ENCODE results near the gene ZNF322.

DNA sequence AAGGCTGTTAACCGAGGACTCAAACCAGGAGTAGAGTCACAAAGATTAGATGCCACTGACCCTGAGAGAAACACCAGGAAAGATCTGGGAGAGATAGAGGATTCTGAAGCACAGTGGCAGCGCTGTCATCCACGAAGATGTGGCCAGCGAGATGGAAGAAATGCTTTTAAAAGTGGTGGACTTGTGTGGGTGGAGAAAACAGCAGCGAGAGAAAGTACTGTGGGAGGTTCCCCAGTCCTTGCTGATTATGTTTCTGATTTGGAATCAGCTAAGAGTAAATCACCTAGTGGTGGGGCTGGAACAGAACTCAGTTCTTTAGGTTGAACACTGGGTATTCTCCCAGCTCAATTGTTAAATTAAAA is 435 bp upstream of the ZNF322 start:
- TF ChIP-seq POU2F2 (IDR thresholded peaks at IDR 0.05; ENCODE audit: low read depth, low read length) (no peak), POLR2AphosphoS5 (IDR thresholded peaks at IDR 0.05; ENCODE audit: low read depth, low read length) (no peak), POLR2A (IDR thresholded peaks at IDR 0.05; ENCODE audit: low read depth, low read length) (no peak), SPI1 (IDR thresholded peaks at IDR 0.05; ENCODE audit: low read depth, low read length) (no peak), TAF1 (IDR thresholded peaks at IDR 0.05; ENCODE audit: low read depth, low read length) (no peak)

Data from GM12891 (cell line).